ENCODE results near the gene DCLRE1A.
A peak's percentile ranks its signal among the peaks of the same experiment; 100 is the strongest.

DCLRE1A gene
- 18.4 to 29.5 reads per million in 2 experiments for total RNA-seq

- peak; percentile 41 for DNase-seq (ENCODE audit: low read depth)
Observed at GRCh38 chr10:113854013-113854760, at the start of gene DCLRE1A, which contains the start of gene NHLRC2. Gene DCLRE1A, minus strand, starts transcription at chr10:113854082. Its CDS starts 900 bp downstream, at chr10:113853182. Gene NHLRC2, plus strand, starts transcription at chr10:113854661. Its CDS starts 212 bp downstream, at chr10:113854873.

GRCh38 chr10:113899952-113900598 lies 46.2 kb upstream of the DCLRE1A start:
- no peak for DNase-seq (ENCODE audit: low read depth)

- no peak for DNase-seq (ENCODE audit: low read depth)
Observed at GRCh38 chr10:113897693-113898618, 44.1 kb upstream of the DCLRE1A start.

DNA sequence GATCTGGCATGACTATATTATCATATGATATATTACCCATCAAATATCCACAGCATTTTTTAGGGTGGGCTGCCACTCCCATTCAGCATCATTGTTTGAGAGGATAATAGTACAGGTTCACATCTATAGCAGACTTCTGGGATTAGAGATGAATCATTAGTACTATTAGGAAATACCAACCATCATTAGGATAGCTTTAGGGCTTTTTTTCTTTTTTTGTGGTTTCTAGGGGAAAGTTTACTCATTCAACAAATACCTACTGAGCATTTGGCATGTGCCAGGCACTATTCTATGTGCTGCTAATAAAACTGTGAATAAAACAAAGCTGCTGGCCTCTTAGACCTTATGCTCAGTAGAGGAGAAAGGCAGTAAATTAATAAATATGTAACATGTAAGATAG lies 41.1 kb upstream of the DCLRE1A start:
- no peak for DNase-seq (ENCODE audit: low read depth)

- DNase-seq (ENCODE audit: low read depth): no peak
Observed at GRCh38 chr10:113894581-113894980, 40.7 kb upstream of the DCLRE1A start.

- no peak for DNase-seq (ENCODE audit: low read depth)
Observed at GRCh38 chr10:113893570-113893969, 39.7 kb upstream of the DCLRE1A start.

GRCh38 chr10:113891476-113891875 lies 37.6 kb upstream of the DCLRE1A start:
- DNase-seq (ENCODE audit: low read depth): no peak

DNA sequence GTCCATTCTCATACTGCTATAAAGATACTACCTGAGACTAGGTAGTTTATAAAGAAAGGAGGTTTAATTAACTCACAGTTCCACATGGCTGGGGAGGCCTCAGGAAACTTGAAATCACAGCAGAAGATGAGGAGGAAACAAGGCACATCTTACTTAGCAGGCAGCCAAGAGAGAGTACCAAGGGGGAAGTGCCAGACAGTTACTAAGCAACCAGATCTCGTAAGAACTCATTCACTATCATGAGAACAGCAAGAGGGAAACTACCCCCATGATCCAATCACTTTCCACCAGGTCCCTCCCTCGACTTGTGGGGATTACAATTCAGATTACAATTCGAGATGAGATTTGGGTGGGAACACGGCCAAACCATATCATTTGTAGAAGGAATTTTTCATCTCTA lies 36.9 kb upstream of the DCLRE1A start:
- no peak for DNase-seq (ENCODE audit: low read depth)

GRCh38 chr10:113889911-113890310 lies 36.0 kb upstream of the DCLRE1A start:
- DNase-seq (ENCODE audit: low read depth): no peak

GRCh38 chr10:113882240-113882639 lies 28.4 kb upstream of the DCLRE1A start:
- DNase-seq (ENCODE audit: low read depth): no peak

DNA sequence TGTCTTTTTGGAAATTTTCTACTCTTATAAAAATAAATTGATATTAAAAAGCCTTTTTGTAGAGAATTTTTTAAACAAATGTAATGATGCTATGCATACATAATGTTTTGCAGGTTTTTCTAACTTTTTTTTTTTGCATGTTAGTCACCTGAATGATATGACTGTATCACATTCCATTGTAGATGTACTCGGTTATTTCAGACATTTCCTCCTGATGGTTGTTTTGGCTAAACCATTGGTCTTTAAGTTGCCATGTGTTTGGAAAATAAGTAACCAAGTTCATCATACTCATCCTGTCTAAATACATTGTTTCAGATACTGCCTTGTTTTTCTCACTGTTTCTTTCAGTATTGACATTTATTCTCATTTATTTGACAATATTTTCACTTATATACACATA lies 26.4 kb upstream of the DCLRE1A start:
- DNase-seq (ENCODE audit: low read depth): no peak

DNA sequence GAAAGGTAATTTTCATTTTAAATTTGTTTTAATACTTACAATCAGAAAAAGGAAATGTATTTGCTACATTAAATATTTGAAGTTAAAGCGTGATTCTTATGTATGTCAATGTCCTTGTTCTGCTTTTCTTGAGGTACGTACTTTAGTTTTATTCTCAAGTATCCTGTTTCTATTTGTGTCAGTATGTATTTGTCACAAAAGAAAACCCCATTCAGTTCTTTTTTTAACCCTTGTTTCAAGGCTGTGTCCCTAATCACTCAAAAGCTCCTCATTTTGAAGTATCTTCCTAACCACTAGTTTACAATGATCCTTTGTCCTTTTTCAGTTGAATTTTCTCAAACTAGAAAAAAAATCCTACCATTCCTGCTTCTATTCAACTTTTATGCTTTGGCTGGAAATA lies 25.8 kb upstream of the DCLRE1A start:
- no peak for DNase-seq (ENCODE audit: low read depth)

DNA sequence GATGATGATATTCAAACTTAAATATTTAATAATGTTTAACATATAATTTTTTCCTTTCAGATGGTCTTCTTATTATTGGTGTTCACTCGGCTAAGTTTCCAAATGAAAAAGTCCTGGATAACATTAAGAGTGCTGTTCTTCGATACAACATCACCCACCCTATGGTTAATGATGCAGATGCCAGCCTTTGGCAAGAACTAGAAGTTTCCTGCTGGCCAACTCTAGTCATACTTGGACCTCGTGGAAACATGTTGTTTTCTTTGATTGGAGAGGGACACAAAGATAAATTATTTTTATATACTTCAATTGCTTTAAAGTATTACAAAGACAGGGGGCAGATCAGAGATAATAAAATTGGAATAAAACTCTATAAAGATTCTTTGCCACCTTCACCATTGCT lies 22.6 kb upstream of the DCLRE1A start:
- no peak for DNase-seq (ENCODE audit: low read depth)

- no peak for DNase-seq (ENCODE audit: low read depth)
Observed at GRCh38 chr10:113875212-113875611, 21.3 kb upstream of the DCLRE1A start.

DNA sequence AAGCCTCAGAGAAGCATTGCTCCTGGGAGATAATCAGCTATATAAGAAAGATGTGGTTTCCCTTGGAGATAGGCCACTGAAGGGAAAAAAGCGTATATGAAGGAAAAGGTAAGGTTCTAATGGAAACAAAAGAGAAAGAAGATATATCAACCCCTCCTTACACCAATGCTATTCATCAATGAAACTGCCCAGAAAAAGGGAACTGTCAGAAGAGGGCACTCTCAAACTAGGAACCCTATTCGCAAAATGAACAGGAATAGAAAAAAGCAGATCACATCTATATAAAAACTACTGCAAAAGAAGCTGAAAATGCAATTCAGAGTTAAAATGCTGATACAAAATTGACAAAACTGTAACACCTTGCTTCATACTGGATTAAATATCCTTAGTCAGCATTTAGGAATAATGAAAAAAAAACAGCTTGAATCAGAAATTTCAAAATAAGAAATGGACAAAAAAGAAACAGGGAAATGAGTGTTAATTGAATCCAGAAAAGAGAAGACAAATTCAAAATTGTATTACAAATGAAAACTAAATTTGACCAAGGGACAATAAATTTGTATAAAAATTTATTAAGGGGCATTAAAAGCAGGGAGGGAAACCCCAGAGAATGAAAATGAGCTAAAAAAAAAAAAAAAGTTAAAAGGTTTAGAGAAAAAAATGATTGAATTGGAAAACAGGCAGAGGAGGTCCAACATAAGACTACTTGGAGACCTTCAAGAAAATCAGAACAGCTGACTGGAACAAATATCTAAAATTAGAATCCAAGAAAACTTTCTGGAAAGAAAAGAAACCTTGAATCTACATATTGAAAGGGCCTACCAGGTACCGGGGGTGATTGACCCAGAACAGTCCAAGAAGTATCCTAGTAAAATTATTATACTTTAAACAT lies 18.5 kb upstream of the DCLRE1A start:
- DNase-seq (ENCODE audit: low read depth): no peak

DNA sequence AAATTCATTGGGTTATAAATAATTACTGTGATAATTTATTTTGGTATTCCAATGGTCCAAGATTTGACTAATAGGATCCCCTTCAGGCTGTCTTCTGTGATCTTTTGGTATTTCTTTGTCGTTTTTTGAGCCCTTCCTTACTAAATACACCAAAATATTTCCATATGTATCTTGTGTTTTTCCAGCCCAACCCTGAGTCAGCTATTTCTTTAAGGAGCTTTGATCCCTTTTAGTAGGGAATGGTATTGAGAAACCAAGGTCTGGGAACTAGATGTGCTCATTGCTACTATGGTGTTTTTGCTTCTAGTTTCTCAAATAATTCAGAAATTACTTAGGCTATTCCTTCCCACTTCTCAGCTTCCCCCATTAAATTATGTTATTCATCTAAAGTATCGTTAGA lies 15.9 kb upstream of the DCLRE1A start:
- DNase-seq (ENCODE audit: low read depth): no peak

DNA sequence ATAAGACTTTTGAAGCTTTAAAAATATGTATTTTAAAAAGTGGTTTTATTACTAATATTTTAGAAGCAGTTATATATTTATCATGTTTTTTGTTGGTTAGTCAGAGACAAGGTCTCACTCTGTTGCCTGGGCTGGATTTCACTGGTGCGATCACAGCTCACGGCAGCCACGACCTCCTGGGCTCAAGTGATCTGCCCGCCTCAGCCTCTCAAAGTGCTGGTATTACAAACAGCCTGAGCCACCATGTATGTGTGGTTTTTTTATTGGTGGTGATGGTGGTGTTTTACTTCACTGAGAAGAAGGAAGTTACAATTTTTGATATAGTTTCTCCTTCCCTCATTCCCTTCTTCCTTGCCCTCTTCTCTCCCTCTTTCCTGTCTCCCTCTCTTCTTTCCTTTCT lies 14.0 kb upstream of the DCLRE1A start:
- no peak for DNase-seq (ENCODE audit: low read depth)

GRCh38 chr10:113866551-113867394 lies 12.9 kb upstream of the DCLRE1A start:
- no peak for DNase-seq (ENCODE audit: low read depth)

- no peak for DNase-seq (ENCODE audit: low read depth)
Observed at GRCh38 chr10:113865901-113866300, 12.0 kb upstream of the DCLRE1A start.

DNA sequence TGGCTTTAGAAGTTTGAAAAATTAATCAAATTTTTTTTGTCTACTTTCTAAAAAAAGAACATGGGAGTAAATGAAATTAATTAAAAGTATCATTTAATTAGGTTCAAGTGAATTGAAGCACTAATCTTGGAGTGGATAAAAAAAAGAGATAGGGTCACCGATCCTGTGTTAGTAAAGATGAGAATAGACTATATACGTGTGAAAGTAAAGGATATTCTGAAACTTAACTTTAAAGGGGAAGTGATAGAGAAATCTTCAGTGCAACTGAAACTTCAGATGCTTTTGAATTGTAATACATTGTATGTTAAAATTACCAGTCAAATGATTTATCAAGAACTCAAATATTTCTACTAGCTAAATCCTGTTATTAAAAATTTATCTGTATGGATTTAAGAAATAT lies 5.4 kb upstream of the DCLRE1A start:
- DNase-seq (ENCODE audit: low read depth): no peak

Data from T follicular helper cell (primary cell).